ENCODE measurements around the gene CIPC.

DNA sequence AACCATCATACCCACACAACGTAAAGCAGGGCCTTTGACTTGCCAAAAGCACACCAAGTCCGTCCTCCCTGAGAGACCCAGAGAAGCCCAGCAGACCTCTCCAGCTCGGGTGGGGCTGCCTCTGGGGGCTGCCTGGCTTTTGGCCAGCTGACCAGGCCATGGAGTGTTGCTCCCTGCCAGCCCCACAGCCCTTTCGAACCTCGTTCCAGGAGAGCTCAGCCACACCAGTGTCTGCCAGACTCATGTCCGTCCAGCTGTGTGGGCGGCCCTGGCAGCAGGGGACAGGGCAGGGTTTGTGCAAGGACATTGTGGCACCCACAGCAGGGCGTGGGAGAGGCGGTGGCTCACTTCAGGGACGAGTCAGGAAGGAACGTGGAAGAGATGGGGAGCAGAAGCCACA is 46.9 kb upstream of the CIPC start:
- TF ChIP-seq CTCF (IDR thresholded peaks at IDR 0.05) (no peak), POLR2AphosphoS5 (IDR thresholded peaks at IDR 0.05) (peak in 1 of 4 donors; percentile 34), POLR2A (IDR thresholded peaks at IDR 0.05) (no peak)
